HG03175 (cell line): ENCODE measurements around the gene MAPK14.

ENCODE experiments used
- ATAC-seq: cut with Tn5 transposase; IDR thresholded peaks from one replicate; pipeline ENCODE4 v1.9.1; 2021; ENCODE audit warnings: mild to moderate bottlenecking, moderate library complexity; ENCODE audit not compliant: unreplicated experiment

Gene MAPK14

DNA sequence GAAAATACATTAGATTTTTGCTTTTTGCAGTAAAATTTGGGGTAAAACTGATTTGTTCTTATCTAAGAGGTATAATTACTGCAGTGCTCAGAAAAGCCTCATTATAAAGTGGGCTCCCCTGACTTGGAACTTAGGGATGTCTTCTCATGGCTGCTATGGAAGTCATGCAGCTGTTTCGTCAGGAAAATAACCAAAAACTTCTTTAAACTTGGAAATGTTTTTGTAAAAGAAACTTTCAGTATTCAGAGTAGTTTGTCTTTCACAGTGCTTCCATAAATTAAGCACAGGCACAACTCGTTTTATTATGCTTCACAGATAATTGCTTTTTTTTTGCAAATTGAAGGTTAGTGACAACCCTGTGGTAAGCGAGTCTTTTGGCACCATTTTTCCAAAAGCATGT, 6.8 kb downstream of the MAPK14 start:
- no peak for ATAC-seq

- ATAC-seq, result no peak
These were observed 7.6 kb downstream of the MAPK14 start for GRCh38 chr6:36035225-36035624.

DNA sequence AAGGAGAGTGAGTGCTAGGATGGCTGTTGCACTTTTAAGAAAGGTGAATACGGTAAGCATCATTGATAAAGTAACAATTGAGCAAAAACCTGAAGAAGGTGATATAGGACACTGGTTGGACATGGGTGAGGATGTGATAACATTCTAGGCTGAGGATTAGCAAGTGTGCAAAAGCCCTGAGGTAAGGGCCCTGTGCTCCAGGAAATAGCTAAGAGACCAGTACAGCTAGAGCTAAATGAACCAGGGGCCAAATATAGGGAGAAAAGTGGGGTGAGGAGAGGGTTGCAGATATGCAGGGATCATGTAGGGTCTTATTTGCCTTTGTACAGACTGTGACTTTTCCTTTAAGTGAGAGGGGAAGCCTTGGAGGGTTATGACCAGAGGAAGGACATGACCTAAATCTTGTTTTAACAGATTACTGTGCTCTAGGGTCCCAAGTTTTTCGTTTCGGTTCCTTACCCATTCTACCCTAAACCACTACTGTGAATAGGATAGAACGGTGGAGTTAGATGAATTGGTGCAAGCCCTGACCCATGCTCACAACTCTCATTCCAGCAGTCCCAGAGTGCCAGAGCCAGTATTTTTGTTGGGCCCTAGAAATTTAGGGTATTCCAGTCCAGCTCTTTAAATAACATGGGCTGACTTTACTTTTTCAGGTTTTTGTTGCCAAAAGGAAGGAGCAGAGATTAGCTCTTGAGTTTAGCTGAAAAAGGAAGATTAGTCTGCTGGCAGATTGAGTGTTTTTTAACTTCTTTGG, 10.7 kb downstream of the MAPK14 start:
- ATAC-seq, result no peak

DNA sequence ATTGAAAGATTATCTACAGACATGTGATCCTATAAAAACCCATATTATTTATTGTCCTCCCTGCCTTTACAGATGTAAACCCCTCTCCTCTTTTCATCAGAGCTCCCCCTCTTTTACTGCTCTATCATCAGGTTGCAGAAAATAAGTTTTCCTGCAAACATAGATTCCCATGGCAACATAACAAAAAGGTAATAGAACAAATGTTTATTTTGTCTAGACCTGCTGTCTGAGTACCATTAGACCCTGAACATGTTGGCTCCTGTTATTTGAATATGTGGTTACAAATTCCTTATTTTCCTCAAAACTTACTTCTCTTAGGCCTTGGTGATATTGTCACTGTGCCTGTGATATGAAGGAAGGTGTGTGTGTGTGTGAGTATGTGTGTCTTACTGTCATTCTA, 11.5 kb downstream of the MAPK14 start:
- no peak for ATAC-seq

DNA sequence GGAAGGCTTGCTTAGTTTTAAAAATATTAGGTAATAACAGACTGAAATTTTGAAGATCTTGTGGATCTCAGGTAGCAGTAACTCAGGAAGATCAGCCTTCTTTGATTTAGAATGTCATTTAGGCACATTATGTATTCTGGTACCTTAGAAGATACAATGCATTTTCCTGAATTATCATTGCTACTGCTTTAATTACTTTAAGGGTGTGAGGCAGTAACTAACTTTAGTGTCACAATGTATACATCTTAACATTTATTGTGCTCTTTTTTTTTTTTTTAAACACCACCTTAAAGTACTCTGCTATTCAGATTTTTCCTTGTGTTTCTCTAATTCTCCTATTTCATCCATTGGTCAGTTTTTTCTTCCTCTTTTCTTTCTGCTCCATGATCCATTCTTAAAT, 13.3 kb downstream of the MAPK14 start:
- no peak for ATAC-seq

DNA sequence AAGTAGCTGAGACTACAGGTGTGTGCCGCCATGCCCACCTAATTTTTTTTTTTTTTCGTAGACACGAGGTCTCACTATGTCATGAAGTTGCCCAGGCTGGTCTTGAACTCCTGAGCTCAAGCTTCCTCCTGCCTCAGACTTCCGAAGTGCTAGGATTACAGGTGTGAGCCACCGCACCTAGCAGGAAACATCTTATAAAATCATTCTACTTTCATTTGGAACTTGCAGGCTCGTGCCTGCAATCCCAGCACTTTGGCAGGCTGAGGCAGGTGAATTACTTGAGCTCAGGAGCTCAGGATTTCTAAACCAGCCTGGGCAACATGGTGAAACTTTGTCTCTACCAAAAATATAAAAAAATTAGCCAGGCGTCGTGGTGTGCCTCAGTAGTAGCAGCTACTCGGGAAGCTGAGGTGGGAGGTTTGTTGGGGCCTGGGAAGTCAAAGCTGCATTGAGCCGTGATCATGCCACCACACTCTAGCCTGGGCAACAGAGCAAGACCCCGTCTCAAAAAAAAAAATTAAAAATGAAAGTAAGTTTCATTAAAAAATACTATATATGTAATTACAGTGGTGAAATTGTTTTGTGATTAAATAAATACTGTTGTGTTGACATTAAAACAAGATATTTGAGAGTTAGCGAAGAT, 15.1 kb downstream of the MAPK14 start:
- ATAC-seq, result no peak

GRCh38 chr6:36049582-36049981, 22.0 kb downstream of the MAPK14 start:
- no peak for ATAC-seq

GRCh38 chr6:36050305-36050704, 22.7 kb downstream of the MAPK14 start:
- no peak for ATAC-seq

DNA sequence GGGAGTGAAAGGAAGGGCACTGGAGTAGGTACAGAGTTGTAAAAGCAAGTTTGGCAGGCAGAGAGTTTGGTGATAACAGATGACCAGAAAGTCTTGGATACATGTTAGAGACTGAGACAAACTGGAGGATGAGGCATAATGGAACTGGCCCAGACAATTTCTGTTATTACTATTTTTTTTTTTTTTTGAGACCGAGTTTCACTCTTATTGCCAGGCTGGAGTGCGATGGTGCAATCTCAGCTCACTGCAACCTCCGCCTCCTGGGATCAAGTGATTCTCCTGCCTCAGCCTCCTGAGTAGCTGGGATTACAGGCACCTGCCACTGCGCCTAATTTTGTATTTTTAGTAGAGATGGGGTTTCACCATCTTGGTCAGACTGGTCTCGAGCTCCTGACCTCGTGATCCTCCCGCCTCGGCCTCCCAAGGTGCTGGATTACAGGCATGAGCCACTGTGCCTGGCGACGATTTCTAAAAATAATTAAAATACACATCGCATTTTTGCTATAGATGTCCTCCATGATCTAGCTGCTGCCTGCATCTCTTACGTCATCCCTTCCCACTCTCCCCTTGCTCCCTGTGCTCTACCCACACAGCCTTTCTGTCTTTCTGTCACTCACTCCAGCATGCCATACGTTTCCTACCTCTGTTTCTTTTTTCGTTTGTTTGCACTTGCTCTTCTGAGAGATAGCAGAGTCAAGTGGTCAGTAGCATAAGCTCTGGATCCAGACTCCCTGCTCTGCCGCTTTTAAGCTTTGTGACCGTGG, 23.5 kb downstream of the MAPK14 start:
- no peak for ATAC-seq

GRCh38 chr6:36052097-36052496, 24.5 kb downstream of the MAPK14 start:
- ATAC-seq, result no peak

DNA sequence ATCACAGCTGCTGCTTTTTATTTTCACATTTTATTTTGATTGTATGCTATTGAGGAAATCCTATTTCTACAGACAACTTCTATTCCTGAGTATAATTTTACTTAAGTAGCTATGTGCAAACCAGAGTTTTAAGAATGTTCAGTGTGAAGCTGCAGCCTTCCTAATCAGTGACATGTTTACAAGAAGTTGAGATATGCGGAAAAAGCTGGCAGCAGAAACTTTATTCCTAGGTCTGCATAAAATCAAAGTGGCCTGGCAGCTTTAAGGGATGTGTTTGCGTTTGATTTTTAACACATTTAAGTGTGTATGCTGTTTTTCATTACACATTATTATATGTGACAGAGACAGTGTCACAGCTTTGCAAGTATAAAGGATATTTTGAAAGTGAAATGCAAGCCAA, 26.3 kb downstream of the MAPK14 start:
- ATAC-seq, result no peak

DNA sequence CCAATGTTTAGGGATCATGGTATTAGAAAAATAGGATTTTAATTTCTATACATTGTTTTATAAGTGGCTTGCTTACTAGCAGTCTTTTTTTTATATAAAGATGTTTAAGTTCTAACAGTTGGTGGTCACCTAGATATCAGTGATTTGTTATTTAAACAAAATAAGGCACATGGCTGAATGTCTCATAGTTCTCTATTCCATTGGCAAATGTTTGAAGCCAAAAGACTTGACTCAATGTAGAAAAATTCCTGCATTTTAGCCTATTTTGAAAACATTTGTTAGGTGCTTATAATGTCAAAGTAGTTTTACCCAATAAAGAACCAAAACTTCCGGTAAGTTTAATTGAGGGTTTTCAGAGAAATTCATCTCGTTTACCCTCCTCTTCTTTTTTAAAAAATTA, 26.8 kb downstream of the MAPK14 start:
- no peak for ATAC-seq

- ATAC-seq, result no peak
These were observed 27.3 kb downstream of the MAPK14 start for GRCh38 chr6:36054956-36055355.

DNA sequence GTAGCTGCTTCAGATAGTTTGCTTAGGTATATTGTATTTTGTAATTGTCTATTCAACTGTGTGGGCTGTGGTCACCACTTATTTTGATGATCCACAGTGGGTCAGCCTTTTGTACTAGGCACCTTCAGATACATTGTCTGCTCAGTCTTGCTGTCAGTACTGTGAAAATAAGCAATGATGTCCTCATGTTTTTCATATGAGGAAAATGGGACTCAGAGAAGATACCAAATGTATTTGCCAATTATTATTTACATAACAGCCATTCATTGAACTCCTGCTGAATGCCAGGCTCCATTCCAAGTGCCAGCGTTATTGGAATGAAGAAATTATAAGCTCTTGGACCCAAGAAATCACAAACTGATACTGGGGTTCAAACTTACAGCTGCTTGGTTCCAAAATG, 28.6 kb downstream of the MAPK14 start:
- ATAC-seq, result no peak

GRCh38 chr6:36061236-36061635, 33.6 kb downstream of the MAPK14 start:
- ATAC-seq, result no peak

GRCh38 chr6:36062247-36062646, 34.6 kb downstream of the MAPK14 start:
- no peak for ATAC-seq

DNA sequence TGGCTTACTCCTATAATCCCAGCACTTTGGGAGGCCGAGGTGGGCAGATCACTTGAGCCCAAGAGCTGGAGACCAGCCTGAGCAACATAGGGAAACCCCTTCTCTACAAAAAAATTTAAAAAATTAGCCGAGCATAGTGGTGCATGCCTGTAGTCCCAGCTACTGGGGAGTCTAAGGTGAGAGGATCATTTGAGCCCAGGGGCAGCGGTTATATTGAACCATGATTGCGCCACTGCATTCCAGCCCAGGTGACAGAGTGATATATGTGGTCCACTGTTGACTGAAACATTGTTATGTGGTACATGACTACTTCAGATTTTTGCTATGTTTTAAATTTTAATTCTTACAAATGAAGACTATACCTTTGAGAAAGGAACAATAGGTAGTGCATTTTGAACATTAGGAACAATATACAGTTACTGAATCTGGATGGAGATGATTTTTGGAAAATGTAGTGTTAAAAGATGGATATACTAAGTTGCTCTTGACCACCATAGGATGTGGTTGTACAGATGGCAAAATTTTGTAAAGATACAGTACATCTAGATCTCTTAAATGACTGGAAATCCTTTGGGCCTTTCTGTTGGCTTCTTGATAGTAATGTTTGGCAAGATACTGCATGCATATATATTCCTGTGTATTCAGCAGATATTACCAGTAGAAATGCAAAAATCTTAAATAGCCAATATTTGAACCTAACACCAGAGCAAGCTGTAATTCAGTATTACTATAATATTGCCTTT, 35.9 kb downstream of the MAPK14 start:
- no peak for ATAC-seq

DNA sequence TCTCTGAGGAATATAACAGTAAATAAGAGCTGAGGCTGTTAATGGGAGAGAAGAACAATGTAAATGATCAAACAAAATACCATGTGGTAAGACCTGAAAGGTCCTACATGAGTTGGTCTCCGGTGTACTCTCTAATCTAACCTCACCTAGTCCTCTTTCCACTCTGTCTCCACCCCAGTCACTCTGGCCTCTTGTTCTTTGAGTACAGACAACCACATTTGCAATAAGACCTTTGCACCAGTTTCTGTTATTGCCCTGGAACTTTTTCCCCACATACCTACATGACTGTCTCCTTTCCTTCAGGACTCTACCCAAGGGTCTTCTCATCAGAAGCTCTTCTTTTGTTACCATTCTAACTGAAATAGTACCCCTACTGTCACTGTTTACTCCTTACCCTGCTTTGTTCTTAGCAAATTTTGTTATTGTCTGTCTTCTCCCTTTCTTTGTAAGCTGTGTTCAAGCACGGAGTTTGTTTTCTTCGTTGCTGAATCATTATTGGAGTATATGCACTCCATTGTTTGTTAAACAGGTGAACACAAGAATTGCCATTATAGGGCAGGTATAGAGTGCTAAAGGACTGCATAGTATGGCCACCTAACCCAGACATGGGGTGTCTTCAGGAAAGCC, 37.3 kb downstream of the MAPK14 start:
- ATAC-seq, result no peak

- no peak for ATAC-seq
These were observed 38.3 kb downstream of the MAPK14 start for GRCh38 chr6:36065916-36066315.

GRCh38 chr6:36066817-36067216, 39.2 kb downstream of the MAPK14 start:
- ATAC-seq, result no peak
